ENCODE measurements around the gene ACE.

ACE gene

GRCh38 chr17:63476854-63477479, at the start of gene ACE:
ACE (plus strand) TSS chr17:63477061; CDS start chr17:63477095, 34 bp downstream.
- no peak for TF ChIP-seq Cebpa-rat (IDR thresholded peaks at IDR 0.05)
- Histone ChIP-seq H3K4me1 (peaks cover 59% of the 10 kb centered on the region), H3K4me2 (peak within 1 kb of the TSS; percentile 98), H3K36me3 (no peaks in the 10 kb centered on the region), H3K27ac (no peak within 1 kb of the TSS), H3K9me3 (no peaks in the 10 kb centered on the region), H3K9ac (peak within 1 kb of the TSS; percentile 40), H3K27me3 (peaks cover 35% of the 10 kb centered on the region), H4K20me1 (peaks cover 28% of the 10 kb centered on the region), H3K4me3 (peak within 1 kb of the TSS; percentile 69)

- Histone ChIP-seq H3K4me1 (peaks cover 56% of the 10 kb centered on the region), H3K36me3 (no peaks in the 10 kb centered on the region), H3K27me3 (no peaks in the 10 kb centered on the region), H3K4me2 (no peak overlapping the region), H4K20me1 (peaks cover 6% of the 10 kb centered on the region; the same call in 1 of the 2 replicates), H3K9ac (no peak overlapping the region), H3K9me3 (no peaks in the 10 kb centered on the region), H3K4me3 (no peak overlapping the region), H3K27ac (no peak overlapping the region)
- TF ChIP-seq Cebpa-rat (IDR thresholded peaks at IDR 0.05): no peak
These were observed 47.1 kb upstream of the ACE start for GRCh38 chr17:63429766-63430165.

- Histone ChIP-seq H4K20me1 (peaks cover 6% of the 10 kb centered on the region; the same call in 1 of the 2 replicates), H3K9ac (no peak overlapping the region), H3K4me2 (no peak overlapping the region), H3K27ac (no peak overlapping the region), H3K4me3 (no peak overlapping the region), H3K27me3 (no peaks in the 10 kb centered on the region), H3K9me3 (no peaks in the 10 kb centered on the region), H3K4me1 (peaks cover 61% of the 10 kb centered on the region), H3K36me3 (no peaks in the 10 kb centered on the region)
- no peak for TF ChIP-seq Cebpa-rat (IDR thresholded peaks at IDR 0.05)
These were observed 46.6 kb upstream of the ACE start for GRCh38 chr17:63430223-63430622.

- no peak overlapping the region for H3K27ac ChIP-seq
- no peaks in the 10 kb centered on the region for H4K20me1 ChIP-seq
- H3K4me1 ChIP-seq: peaks cover 62% of the 10 kb centered on the region
- H3K27me3 ChIP-seq: no peaks in the 10 kb centered on the region
- H3K9ac ChIP-seq: no peak overlapping the region
- no peak for TF ChIP-seq Cebpa-rat (IDR thresholded peaks at IDR 0.05)
- no peaks in the 10 kb centered on the region for H3K9me3 ChIP-seq
- no peak overlapping the region for H3K4me3 ChIP-seq
- H3K36me3 ChIP-seq: no peaks in the 10 kb centered on the region
- no peak overlapping the region for H3K4me2 ChIP-seq
These were observed 45.3 kb upstream of the ACE start for GRCh38 chr17:63431618-63431938.

- Histone ChIP-seq H3K4me2 (no peak overlapping the region), H3K27ac (no peak overlapping the region), H3K27me3 (no peaks in the 10 kb centered on the region)
These were observed 44.7 kb upstream of the ACE start for GRCh38 chr17:63431939-63432804.

GRCh38 chr17:63433746-63434591, 42.9 kb upstream of the ACE start:
- H3K9me3 ChIP-seq: no peaks in the 10 kb centered on the region
- peak overlapping the region; percentile 48 for H3K27ac ChIP-seq
- peak overlapping the region; percentile 36; the same call in 1 of the 2 replicates for H3K9ac ChIP-seq
- no peaks in the 10 kb centered on the region for H3K27me3 ChIP-seq
- TF ChIP-seq Cebpa-rat (IDR thresholded peaks at IDR 0.05): no peak
- peak overlapping the region; percentile 82 for H3K4me2 ChIP-seq
- no peaks in the 10 kb centered on the region for H4K20me1 ChIP-seq
- no peaks in the 10 kb centered on the region for H3K36me3 ChIP-seq
- peaks cover 55% of the 10 kb centered on the region for H3K4me1 ChIP-seq
- H3K4me3 ChIP-seq: no peak overlapping the region

More at GRCh38 chr17:63431939-63432804, 44.7 kb upstream of the ACE start:
- TF ChIP-seq Cebpa-rat (IDR thresholded peaks at IDR 0.05): no peak
- H3K9ac ChIP-seq: no peak overlapping the region
- no peaks in the 10 kb centered on the region for H3K9me3 ChIP-seq
- no peak overlapping the region for H3K4me3 ChIP-seq
- no peaks in the 10 kb centered on the region for H4K20me1 ChIP-seq
- H3K4me1 ChIP-seq: peaks cover 62% of the 10 kb centered on the region
- H3K36me3 ChIP-seq: no peaks in the 10 kb centered on the region

- Histone ChIP-seq H3K4me1 (peaks cover 65% of the 10 kb centered on the region), H3K9ac (no peak overlapping the region), H3K4me2 (peak overlapping the region; percentile 82)
These were observed 41.8 kb upstream of the ACE start for GRCh38 chr17:63434951-63435571.

GRCh38 chr17:63435681-63436522, 41.0 kb upstream of the ACE start:
- no peaks in the 10 kb centered on the region for H3K36me3 ChIP-seq
- TF ChIP-seq Cebpa-rat (IDR thresholded peaks at IDR 0.05): no peak
- no peak overlapping the region for H3K9ac ChIP-seq
- peak overlapping the region; percentile 82 for H3K4me2 ChIP-seq
- H3K27me3 ChIP-seq: no peaks in the 10 kb centered on the region
- H3K4me1 ChIP-seq: peaks cover 68% of the 10 kb centered on the region
- no peak overlapping the region for H3K27ac ChIP-seq
- no peak overlapping the region for H3K4me3 ChIP-seq
- H4K20me1 ChIP-seq: no peaks in the 10 kb centered on the region
- no peaks in the 10 kb centered on the region for H3K9me3 ChIP-seq

More at GRCh38 chr17:63434951-63435571, 41.8 kb upstream of the ACE start:
- H3K27me3 ChIP-seq: no peaks in the 10 kb centered on the region
- H3K9me3 ChIP-seq: no peaks in the 10 kb centered on the region
- H3K4me3 ChIP-seq: no peak overlapping the region
- no peak for TF ChIP-seq Cebpa-rat (IDR thresholded peaks at IDR 0.05)
- no peak overlapping the region; the same call in 1 of the 2 replicates for H3K27ac ChIP-seq
- no peaks in the 10 kb centered on the region for H4K20me1 ChIP-seq
- H3K36me3 ChIP-seq: no peaks in the 10 kb centered on the region

Data from BLaER1 (cell line).